ELR (cell line): ENCODE results near the gene ZNF783.
"Not testable (repeated sequence)": the region's sequence is repeated elsewhere in the genome, so short reads cannot be mapped to it uniquely, and the experiment has no call there.

Experiments
- DNase-seq: peaks from one replicate; pipeline ENCODE4 v3.0.0-alpha.2; 2015; ENCODE audit warnings: low read depth

The ZNF783 gene

DNA sequence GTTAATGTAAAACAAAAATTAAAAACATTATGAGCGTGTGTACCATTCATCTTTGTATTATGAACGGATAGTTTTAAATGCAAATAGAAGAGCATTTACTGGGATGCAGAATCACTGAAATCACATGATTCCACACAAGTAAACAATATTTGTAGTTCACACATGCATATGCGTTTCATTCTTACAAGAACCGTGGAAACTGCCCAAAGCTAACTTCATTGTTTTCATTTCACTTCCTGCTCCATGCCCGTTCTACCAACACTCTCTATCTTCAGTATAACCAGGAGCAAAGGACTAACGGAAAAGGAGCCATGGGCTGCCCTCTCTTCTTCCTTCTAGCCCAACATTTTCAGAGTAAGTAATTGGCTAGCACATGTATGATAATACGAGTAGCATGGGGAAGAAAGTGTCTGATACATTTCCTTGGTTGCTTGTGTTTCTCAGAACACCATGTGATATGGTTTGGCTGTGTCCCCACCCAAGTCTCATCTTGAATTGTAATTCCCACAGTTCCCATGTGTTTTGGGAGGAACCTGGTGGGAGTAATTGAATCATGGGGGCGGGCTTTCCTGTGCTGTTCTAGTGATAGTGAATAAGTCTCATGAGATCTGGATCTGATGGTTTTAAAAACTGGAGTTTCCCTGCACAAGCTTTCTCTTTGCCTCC is 38.8 kb downstream of the ZNF783 start:
- DNase-seq, result no peak

DNA sequence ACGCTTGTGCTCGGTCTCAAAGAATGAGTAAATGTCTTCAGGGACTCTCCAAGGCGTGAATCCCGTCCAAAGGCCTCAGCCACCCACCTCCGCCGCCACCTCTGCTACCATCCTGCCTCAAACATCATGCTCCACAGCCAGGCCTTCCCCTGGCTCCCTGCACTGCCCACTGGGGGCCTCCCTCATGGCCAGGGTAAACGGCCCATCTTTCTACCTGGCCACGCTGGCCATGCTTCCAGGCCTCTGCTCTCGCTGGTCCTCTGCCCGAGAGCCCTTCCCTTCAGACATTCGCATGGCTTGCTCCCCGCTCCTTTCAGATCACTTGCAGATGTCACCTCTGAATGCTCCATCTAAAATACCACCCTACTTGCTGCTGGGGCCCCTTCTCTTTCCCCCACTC is 40.2 kb downstream of the ZNF783 start:
- DNase-seq, result no peak

DNA sequence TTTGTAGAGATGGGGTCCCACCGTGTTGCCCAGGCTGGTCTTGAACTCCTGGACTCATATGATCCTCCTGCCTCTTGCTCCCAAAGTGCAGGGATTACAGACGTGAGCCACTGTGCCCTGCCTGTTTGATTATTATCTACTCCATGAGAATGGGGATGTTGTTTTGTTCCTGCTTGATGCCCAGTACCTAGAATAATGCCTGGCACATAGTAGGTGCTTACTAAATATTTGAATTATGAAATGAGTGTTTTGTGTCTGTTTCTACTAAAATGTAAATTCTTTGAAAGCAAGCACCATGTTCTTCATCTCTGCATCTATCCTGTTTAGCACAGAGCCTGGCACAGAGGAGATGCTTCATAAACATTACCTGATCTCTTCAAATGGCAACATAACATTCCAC is 40.9 kb downstream of the ZNF783 start:
- DNase-seq, result no peak

DNA sequence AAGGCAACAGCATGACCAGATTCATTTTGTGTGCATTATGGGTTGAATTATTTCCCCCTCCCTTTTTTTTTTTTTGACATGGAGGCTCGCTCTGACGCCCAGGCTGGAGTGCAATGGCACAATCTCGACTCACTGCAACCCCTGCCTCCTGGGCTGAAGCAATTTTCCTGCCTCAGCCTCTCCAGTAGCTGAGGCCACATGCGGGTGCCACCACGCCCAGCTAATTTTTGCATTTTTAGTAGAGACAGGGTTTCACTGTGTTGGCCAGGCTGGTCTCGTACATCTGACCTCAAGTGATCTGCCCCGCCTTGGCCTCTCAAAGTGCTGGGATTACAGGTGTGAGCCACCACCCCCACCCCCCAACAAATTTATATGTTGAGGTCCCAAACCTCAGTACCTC is 42.0 kb downstream of the ZNF783 start:
- no peak for DNase-seq

DNA sequence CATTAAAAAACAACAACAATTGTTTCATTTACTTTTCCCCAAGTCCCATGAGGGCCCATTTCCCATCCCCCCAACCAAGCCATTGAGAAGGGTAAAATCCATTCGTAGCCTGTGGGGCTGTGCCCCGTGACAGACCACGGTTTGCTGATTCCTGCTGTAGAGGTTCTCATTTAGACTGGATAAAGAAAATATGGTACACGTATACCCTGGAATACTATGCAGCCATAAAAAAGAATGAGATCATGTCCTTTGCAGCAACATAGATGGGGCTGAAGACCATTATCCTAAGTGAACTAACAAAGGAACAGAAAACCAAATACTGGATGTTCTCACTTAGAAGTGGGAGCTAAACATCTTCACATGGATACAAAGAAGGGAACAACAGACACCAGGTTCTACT is 44.9 kb downstream of the ZNF783 start:
- no peak for DNase-seq

DNA sequence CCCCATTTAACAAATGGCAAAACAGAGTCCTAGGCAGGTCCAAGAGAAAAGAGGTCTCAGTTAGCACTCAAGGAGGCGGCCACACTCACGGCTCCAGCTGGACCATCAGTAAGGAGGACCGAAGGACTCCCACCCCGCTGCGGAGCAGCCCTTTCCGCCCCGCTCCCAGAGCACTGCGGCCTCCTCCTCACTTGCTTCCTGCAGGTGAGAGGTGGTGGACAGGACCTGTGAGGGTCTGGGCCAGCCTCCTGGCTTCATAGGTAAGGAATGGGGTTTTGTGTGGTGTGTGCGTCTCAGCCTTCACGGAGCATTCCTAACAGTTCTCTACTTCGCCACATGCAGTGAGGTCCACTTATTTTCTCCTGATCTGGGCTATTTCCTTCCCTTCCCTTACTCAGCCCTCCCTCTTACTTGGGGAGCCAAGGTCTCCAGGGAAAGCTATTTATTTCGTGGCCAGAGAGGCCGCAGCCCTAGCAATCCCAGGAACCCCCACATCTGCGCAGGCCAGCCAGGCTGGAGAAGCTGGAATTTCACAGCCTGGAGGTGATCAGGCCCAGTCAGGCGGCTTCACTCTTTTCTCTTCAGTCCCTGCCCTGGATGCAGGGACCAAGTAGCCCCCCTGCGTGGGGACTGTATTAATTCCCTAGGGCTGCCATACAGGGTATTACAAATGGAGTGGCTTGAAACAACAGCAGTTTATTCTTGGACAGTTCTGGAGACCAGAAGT is 45.9 kb downstream of the ZNF783 start:
- DNase-seq, result no peak

DNA sequence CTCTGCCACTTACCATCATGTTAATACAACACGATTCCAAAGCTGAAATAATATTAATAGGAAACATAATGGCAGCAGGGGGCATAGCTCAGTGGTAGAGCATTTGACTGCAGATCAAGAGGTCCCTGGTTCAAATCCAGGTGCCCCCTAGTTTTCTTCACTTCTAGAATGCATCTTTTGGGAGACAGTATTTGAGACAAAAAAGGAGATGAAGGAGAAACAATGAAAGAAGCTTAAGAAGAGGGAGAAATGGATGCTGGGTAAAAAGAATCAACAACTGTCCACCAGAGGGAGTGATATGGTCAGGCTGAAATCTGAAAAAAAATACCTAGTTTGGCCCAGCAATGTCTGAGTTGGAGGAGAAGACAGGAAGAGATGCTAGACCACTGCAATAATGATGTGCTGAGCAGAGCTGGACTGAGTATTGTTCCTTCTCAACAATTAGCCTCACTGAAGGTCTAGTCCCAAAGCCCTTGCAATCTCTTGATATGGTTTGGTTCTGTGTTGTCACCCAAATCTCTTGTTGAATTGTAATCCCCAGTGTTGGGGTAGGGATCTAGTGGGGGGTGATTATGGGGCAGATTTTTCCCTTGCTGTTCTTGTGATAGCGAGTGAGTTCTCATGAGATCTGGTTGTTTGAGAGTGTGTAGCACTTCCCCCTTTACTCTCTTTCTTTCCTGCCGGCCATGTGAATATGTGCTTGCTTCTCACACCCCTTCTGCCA is 48.3 kb downstream of the ZNF783 start:
- DNase-seq, result peak; percentile 85

DNA sequence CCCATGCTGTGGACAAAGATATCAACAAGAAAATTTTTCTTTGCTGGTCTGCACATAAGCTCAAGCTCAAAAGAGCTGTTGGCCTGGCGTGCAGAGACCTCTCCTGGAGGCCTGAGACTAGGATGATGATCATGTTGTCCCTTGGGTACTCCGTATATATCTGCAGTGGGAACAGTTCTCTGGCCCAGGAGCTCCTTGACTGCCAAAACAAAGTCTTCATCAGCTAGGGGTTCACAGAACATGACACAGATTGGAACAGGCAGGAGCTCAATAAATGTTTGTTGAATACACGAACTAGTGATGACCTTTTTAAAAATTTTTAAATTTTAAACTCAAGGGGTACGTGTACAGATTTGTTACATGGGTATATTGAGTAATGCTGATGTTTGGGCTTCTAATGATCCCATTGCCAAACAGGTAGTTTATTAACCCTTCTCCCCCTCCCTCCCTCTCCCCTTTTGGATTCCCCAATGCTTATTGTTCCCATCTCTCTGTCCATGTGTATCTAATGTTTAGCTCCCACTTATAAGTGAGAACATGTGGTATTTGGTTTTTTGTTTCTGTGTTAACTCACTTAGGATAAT is 49.1 kb downstream of the ZNF783 start:
- DNase-seq, result no peak

DNA sequence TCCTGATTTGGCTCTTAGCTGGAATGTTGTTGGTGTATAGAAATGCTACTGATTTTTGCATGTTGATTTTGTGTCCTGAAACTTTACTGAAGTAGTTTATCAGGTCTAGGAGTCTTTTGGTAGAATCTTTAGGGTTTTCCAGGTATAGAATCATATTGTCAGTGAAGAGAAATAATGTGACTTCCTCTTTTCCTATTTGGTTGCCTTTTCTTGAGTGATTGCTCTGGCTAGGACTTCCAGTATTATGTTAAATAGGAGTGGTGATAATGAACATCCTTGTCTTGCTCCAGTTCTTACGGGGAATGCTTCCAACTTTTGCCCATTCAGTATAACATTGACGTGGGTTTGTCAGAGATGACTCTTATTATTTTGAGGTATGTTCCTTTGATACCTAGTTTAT is 52.0 kb downstream of the ZNF783 start:
- no peak for DNase-seq

DNA sequence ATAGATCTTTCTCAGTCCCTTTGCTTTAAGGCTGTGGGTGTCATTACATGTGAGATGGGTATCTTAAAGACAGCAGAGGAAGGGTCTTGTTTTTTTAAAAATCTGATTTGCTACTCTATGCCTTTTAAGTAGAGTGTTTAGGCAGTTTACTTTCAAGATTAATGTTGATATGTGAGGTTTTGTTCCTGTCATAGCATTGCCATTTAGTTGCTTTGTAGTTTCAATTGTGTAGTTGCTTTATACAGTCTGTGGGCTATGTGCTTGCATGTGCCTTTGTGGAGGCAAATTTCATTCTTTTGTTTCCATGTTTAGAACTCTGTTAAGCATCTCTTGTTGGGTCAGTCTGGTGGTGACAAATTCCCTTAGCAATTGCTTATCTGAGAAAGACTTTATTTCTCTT is 54.6 kb downstream of the ZNF783 start:
- DNase-seq, result no peak

DNA sequence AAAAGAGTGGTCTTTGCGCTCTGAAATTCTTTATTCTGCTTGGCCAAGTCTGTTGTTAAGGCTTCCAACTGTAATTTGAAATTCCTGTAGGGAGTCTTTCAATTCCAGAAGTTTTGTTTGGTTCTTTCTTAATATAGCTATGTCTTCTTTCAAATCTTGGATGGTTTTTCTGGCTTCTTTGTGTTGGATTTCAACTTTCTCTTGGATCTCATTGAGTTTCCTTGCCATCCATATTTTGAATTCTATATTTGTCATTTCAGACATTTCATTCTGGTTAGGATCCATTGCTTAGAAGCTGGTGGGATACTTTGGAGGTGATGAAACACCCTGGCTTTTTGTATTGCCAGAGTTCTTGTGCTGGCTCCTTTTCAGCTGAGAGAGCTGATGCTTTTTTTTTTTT is 55.5 kb downstream of the ZNF783 start:
- DNase-seq, result no peak

DNA sequence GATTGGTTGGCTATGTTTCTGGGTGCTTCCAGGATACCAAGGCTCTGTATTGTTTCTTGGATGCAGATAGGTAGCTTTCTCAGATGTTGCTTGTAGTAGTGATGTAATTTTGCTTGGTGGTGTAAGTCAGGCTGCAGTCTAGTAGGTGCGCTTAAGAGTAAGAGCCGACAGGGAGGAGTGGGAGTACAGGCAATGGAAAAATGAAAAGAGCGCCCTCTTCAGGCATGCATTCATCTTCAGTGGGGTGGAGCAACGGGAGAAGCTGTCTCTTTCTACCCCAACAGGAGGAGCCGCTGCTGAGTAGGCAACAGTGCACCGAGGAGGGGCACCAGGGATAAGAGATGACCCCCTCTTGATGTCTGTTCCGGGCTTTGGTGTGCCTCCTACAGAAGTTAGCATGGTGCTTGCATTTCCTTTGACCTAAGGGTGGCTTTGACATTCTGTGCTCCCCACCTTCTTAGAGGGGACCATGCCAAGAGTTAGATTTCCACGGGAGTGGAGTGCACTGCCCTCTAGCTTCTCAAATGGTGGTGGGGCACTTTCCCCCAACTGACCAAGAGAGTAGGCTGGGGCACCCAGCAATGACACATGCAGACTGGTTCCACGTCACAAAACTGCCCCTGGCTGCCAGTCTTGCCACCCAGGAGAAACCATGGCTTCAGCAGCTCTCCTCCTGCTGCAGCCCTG is 56.1 kb downstream of the ZNF783 start:
- DNase-seq, result no peak

DNA sequence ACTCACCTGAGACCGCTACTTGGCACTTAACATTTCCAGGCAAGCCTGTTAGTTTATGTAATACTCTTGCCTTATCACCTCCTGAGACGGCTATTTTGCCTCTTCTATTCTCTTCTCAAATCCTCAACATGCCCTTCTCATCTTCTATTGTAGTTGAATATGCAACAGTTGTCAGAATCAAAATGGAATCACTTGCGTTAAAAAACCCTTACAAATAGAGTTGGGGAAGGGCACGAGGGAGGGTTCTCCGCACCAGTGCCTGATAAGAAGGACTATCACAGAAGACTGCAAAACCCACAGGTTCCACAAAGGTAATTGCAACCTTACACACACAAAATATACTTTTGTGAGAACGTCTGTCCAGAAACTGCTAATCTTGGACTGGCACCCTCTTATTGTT is 57.4 kb downstream of the ZNF783 start:
- no peak for DNase-seq

DNA sequence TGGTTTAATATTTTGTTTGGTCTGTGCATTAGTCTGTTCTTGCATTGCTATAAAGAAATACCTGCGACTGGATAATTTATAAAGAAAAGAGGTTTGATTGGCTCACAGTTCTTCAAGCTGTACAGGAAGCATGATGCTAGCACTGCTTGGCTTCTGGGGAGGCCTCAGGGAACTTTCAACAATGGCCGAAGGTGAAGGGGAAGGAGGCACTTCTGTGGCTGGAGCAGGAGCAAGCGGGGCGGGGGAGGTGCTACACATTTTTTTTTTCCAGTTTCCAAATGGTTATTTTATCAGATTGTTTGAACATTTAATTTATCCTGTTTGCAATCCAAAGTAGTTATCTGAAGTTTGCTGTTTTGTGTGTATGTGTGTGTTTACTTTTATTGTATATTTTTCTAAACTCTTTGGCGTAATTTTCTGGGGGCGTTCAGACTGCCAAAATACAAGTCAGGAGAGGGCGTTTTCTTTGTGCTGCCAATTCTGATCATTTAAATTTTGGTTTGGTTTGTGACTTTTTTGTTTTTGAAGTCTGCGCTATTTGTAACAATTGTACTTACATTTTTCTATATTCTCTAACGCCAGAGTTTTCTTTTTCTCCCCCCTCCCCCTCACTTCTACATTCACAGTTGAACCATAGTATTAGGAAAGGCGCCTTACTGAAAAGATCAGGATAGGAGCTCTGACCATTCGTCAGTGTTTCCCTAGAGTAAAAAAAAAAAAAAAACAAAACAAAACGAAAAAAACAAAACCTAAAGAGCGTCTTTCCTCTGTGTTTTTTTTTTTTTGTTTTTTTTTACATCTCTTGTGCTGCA is 58.5 kb downstream of the ZNF783 start:
- no peak for DNase-seq

DNA sequence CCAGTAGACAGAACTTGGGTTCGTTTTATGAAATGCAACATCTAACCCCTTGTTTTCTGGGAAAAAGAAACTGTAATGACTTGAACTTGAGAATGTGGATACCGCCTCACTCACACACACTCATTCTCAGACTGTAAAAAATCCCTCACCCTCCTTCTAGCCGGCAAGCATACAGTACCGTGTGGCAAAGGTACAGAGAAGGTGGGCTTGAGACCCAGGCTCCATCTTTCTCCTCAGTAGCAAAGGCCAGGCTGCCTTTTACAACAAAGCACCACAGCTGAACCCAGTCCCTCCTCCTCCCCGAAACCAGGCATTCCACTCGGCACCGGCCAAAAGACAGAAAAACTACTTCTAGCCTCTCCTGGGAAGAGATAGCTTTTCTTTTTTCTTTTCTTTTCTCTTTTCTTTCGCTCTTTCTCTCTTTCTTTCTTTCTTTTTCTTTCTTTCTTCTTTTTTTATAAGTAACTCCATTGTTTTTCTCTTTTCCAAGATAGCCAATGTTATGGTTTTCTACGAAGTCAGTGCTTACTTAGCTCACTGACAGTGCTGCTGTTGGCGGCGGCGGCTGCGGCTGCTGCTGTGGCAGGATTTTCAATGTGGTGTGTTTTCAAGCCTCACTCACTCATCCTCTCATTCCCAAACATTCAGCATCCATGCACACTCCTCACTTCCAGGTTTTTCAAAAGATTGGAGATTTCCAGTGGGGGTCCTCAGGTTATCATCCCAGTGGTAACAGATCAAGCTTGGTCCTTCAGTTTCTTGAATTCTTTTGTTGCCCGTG is 59.3 kb downstream of the ZNF783 start:
- DNase-seq, result not testable (repeated sequence)

DNA sequence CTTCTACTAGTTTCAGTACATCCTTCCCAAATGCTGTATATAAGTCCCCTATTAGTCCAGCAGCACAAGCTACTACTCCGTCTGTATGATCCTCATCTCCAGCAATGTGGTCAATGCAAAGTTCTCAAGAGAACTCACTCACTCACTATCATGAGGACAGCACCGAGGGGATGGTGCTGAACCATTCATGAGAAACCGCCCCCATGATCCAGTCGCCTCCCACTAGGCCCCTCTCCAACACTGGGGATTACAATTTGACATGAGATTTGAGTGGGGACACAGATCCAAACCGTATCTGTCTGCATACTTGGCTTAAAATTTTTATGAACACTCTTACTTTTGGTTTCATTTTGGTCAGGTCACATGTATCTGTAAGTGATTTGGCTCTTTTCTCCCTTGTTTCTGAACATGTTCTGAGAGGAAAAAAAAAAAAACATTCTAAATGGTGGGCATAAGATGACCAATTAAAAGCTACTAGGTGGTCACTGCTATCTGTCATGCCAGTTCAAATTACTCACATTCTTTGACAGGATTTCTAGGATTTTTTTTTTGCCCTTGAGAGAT is 60.1 kb downstream of the ZNF783 start:
- DNase-seq, result no peak

DNA sequence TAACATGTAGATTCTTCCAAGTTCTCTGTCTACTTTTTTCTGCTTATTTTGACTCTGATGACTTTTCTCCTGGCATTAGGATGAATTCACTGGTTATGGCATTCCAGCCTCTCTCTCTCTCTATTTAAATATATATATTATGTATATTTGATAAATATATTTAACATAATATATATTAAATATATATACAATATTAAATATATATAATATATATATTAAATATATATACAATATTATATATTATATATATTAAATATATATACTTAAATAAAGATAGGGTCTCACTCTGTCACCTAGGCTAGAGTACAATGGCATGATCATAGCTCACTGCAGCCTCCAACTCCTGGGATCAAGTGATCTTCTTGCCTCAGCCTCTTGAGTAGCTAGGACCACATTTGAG is 60.7 kb downstream of the ZNF783 start:
- no peak for DNase-seq

DNA sequence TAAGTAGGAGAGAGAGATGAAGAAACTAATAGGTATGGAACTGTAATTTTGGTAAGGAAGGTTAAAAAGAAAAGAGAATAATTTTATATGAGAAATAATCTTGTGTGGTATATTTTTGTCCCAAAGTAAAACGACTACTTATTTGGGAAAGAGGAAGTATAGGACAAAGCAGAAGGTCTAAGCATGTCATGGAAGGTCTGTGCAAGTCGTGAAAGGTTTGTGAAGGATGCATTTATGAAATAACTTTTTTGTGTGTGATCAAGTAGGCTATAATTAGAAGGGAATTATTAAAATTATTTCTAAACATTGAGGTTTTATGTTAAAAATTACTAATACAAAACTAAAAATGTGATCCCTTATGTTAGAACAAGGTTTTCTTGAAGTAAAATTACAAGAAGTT is 63.3 kb downstream of the ZNF783 start:
- DNase-seq, result no peak

DNA sequence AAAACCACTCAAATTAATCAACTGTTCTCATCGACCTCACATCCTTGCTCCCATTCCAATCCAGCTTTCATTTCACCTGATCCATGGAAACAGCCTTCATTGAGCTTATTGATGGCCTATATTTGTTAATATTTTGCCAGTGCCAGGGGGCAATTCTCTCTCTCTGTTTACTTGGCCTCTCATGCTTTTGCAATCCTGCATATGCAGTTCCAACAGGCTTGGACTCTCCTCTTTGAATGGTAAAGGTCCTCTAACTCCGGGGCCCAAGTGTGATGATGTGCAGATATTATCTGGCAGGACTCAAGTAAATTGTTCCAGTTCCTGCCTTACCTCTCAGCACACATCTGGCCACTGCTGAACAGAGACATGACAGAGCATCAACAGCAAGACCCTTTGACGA is 67.3 kb downstream of the ZNF783 start:
- DNase-seq, result no peak

DNA sequence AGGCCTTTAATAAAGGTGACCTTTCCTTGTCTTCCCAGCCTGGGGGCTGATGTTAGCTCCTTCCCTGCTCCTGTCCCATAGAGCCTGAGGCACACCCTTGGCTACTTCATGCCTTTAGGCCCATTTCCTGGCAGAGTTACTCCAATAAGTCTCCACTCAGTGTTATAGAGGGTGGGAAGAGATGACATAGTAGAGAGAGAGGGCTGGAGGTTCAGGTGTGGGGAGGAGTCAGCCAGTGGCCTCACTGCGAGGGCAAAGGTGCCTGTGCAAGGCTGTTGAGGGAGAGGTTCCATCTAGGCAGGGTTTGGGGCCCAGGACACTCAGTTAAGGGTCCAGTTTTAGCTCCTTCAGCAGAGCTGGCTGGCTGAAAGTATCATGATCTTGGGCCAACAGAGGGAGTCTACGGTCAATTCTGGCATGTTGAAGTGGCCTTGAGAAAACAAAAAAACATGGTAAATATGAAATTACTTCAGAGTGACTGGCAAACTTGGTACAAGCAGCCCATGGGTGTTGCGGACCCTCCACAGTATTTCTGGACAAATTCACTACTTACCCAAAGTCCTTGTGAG is 67.9 kb downstream of the ZNF783 start:
- DNase-seq, result no peak
